Liver (tissue), 9 donors: ENCODE results near the gene AUH. TPM values are rescaled to one million over a fixed set of nuclear protein-coding genes. Genes with fewer than 3 reads are reported as not detected.

ENCODE experiments used
- DNase-seq: peaks from one replicate; pipeline ENCODE4 v3.0.0-alpha.2; 2017; ENCODE audit warnings: low spot score
- H3K27ac ChIP-seq, 2 donors: one replicate each; pipeline ENCODE4 v1.7.0; 2013; ENCODE audit warnings: inconsistent platforms in 2 of 2, low read length in 2 of 2, control low read depth in 1 of 2, low read depth in 1 of 2, mild to moderate bottlenecking in 1 of 2
- H3K27me3 ChIP-seq, 4 donors: one replicate each; pipeline versions ENCODE4 v1.6.1 to v1.7.0; 2013; ENCODE audit warnings: low read length in 3 of 4, inconsistent platforms in 1 of 4, mild to moderate bottlenecking in 1 of 4, moderate library complexity in 1 of 4; ENCODE audit not compliant: control insufficient read depth in 4 of 4, insufficient read depth in 4 of 4
- H3K36me3 ChIP-seq, 4 donors: one replicate each; pipeline versions ENCODE4 v1.6.1 to v1.7.0; 2013; ENCODE audit warnings: low read length in 3 of 4, mild to moderate bottlenecking in 3 of 4, low read depth in 1 of 4, moderate library complexity in 1 of 4; ENCODE audit not compliant: control insufficient read depth in 4 of 4, insufficient read depth in 3 of 4
- H3K4me1 ChIP-seq, 4 donors: one replicate each; pipeline versions ENCODE4 v1.6.1 to v1.7.0; 2013; ENCODE audit warnings: low read length in 3 of 4, mild to moderate bottlenecking in 3 of 4, moderate library complexity in 1 of 4; ENCODE audit not compliant: control insufficient read depth in 4 of 4, insufficient read depth in 4 of 4
- H3K4me3 ChIP-seq, 3 donors: one replicate each; pipeline versions ENCODE4 v1.6.1 to v1.7.0; 2013; ENCODE audit warnings: low read length in 3 of 3, control low read depth in 1 of 3, low read depth in 1 of 3, mild to moderate bottlenecking in 1 of 3
- H3K9ac ChIP-seq, 2 donors: one replicate each; pipeline ENCODE4 v1.7.0; 2013; ENCODE audit warnings: low read length in 2 of 2, mild to moderate bottlenecking in 2 of 2, moderate library complexity in 2 of 2, control low read depth in 1 of 2, low read depth in 1 of 2
- H3K9me3 ChIP-seq, 4 donors: one replicate each; pipeline versions ENCODE4 v1.6.1 to v1.7.0; 2013; ENCODE audit warnings: low read length in 3 of 4; ENCODE audit not compliant: control insufficient read depth in 4 of 4
- CTCF ChIP-seq: fragments of 150-350 bp; IDR thresholded peaks from 2 replicates; pipeline ENCODE4 v1.5.1; 2017; ENCODE audit warnings: improper control_type of control experiment, low read depth, low read length; ENCODE audit not compliant: missing input control
- FOXA1 ChIP-seq: IDR thresholded peaks from 2 replicates; pipeline ENCODE4 v1.6.1; 2016; ENCODE audit warnings: antibody characterized with exemption
- GABPA ChIP-seq, 2 donors: IDR thresholded peaks in 1 of 2; conservative IDR thresholded peaks in 1 of 2; 2 replicates each; pipeline ENCODE4 v1.6.1; 2016; ENCODE audit warnings: antibody characterized with exemption in 2 of 2, mild to moderate bottlenecking in 1 of 2, moderate library complexity in 1 of 2
- HNF4A ChIP-seq, 2 donors: conservative IDR thresholded peaks; 2 replicates each; pipeline ENCODE4 v1.6.1; 2016; ENCODE audit warnings: antibody characterized with exemption in 2 of 2, mild to moderate bottlenecking in 2 of 2
- JUND ChIP-seq, 2 donors: IDR thresholded peaks; 2 replicates each; pipeline ENCODE4 v1.6.1; 2016; ENCODE audit warnings: antibody characterized with exemption in 2 of 2
- MAX ChIP-seq: IDR thresholded peaks from 2 replicates; pipeline ENCODE4 v1.6.1; 2016; ENCODE audit warnings: antibody characterized with exemption
- NR2F2 ChIP-seq: IDR thresholded peaks from 2 replicates; pipeline ENCODE4 v1.6.1; 2016; ENCODE audit warnings: antibody characterized with exemption
- RAD21 ChIP-seq, 2 donors: IDR thresholded peaks; 2 replicates each; pipeline ENCODE4 v1.6.1; 2016; ENCODE audit warnings: antibody characterized with exemption in 2 of 2, mild to moderate bottlenecking in 2 of 2
- REST ChIP-seq: IDR thresholded peaks from 2 replicates; pipeline ENCODE4 v1.6.1; 2016; ENCODE audit warnings: antibody characterized with exemption, mild to moderate bottlenecking
- RXRA ChIP-seq, 2 donors: IDR thresholded peaks; 2 replicates each; pipeline ENCODE4 v1.6.1; 2017 to 2018; ENCODE audit warnings: antibody characterized with exemption in 2 of 2, mild to moderate bottlenecking in 1 of 2
- SP1 ChIP-seq: IDR thresholded peaks from 2 replicates; pipeline ENCODE4 v1.6.1; 2018; ENCODE audit warnings: antibody characterized with exemption, mild to moderate bottlenecking
- YY1 ChIP-seq: IDR thresholded peaks from 2 replicates; pipeline ENCODE4 v1.6.1; 2016; ENCODE audit warnings: antibody characterized with exemption, mild to moderate bottlenecking
- WGBS: extraction: QIAGEN DNeasy Blood & Tissue Kit; methylation state at CpG from one replicate; pipeline ENCODE4 v1.1.7; 2013; 5-methylcytosine and 5-hydroxymethylcytosine counted together
- polyA plus RNA-seq, 2 donors: library from polyadenylated mRNA; stranded (reverse) in 1 of 2; unstranded in 1 of 2; fragments of 200-250 nt in 1 of 2; fragments of >200 nt in 1 of 2; fragmentation: Nextera tagmentation in 1 of 2; extraction: Ambion mirVana in 1 of 2; gene quantifications; one replicate each; pipeline versions ENCODE4 v1.2.1 to v1.2.3, GENCODE V29; 2013 to 2015
- total RNA-seq, 2 donors: library from RNA; depleted of rRNA; stranded (reverse); fragments of >200 nt; gene quantifications; one replicate each; pipeline ENCODE4 v1.2.3, GENCODE V29; 2014
- donor health status: healthy.
- donor health status: healthy.
- donor health status: healthy.
- donor health status: healthy.
- donor health status: healthy.

Gene AUH
- total and polyA plus RNA-seq, 4 donors: 12.1 to 30.0 (median 24.9) TPM

- TF ChIP-seq REST (no peak), CTCF (no peak), YY1 (no peak)
Observed at GRCh38 chr9:91349115-91349555, 12.6 kb downstream of the AUH start (continued).

- Histone ChIP-seq H3K4me1 (no peaks in the 10 kb centered on the region), H3K27me3 (no peaks in the 10 kb centered on the region), H3K9ac (no peak overlapping the region), H3K27ac (no peak overlapping the region), H3K36me3 (peaks cover 0 to 8% (median 3%) of the 10 kb centered on the region in 4 donors), H3K9me3 (no peaks in the 10 kb centered on the region), H3K4me3 (no peak overlapping the region)
- DNase-seq: no peak
- no peak for TF ChIP-seq REST
- no peak for TF ChIP-seq FOXA1
- TF ChIP-seq RAD21 (IDR thresholded peaks at IDR 0.05): no peak
- TF ChIP-seq HNF4A (conservative IDR thresholded peaks at IDR 0.05): no peak
- no peak for TF ChIP-seq GABPA (IDR thresholded peaks at IDR 0.05 in 1 of 2, conservative IDR thresholded peaks at IDR 0.05 in 1 of 2)
- no peak for TF ChIP-seq SP1
- no peak for TF ChIP-seq RXRA (IDR thresholded peaks at IDR 0.05)
- no peak for TF ChIP-seq JUND (IDR thresholded peaks at IDR 0.05)
- no peak for TF ChIP-seq MAX
- TF ChIP-seq NR2F2: no peak
- 87% methylated on average over 6 of the region's 6 CpGs for WGBS
Observed at GRCh38 chr9:91348191-91348807, 13.4 kb downstream of the AUH start.
